GM12878 (cell line): ENCODE data around the gene ZNF148. TPM values are rescaled to one million over a fixed set of nuclear protein-coding genes. Genes with fewer than 3 reads are reported as not detected.

ENCODE experiments used
- BMI1 ChIP-seq: fragments of 450-650 bp; IDR thresholded peaks from 2 replicates; pipeline ENCODE4 v1.6.1; 2016; ENCODE audit warnings: mild to moderate bottlenecking, moderate library complexity, borderline replicate concordance
- ETV6 ChIP-seq, 2 experiments: fragments of 450-650 bp in 1 of 2; IDR thresholded peaks in 1 of 2; conservative IDR thresholded peaks in 1 of 2; 2 replicates each; pipeline ENCODE4 v1.6.1; 2014; ENCODE audit warnings: antibody characterized with exemption in 1 of 2, borderline replicate concordance in 1 of 2, low read depth in 1 of 2, mild to moderate bottlenecking in 1 of 2, moderate library complexity in 1 of 2
- GATAD2B ChIP-seq: fragments of 450-650 bp; conservative IDR thresholded peaks from 2 replicates; pipeline ENCODE4 v1.6.1; 2017; ENCODE audit warnings: low read depth, mild to moderate bottlenecking, moderate library complexity
- HCFC1 ChIP-seq: fragments of 150-350 bp; IDR thresholded peaks from 2 replicates; pipeline ENCODE4 v1.6.1; 2014; ENCODE audit warnings: low read length
- NBN ChIP-seq: fragments of 450-650 bp; IDR thresholded peaks from 2 replicates; pipeline ENCODE4 v1.6.1; 2016
- NR2F1 ChIP-seq: fragments of 450-650 bp; conservative IDR thresholded peaks from 2 replicates; pipeline ENCODE4 v1.6.1; 2017; ENCODE audit warnings: mild to moderate bottlenecking
- RAD21 ChIP-seq: IDR thresholded peaks from 2 replicates; pipeline ENCODE4 v1.6.1; 2011; ENCODE audit warnings: mild to moderate bottlenecking, low read depth, low read length, moderate library complexity; ENCODE audit not compliant: insufficient read depth
- RAD51 ChIP-seq: fragments of 450-650 bp; IDR thresholded peaks from 2 replicates; pipeline ENCODE4 v1.6.1; 2016; ENCODE audit warnings: moderate library complexity, mild to moderate bottlenecking, inconsistent platforms
- SIX5 ChIP-seq: IDR thresholded peaks from 2 replicates; pipeline ENCODE4 v1.6.1; 2011; ENCODE audit warnings: mild to moderate bottlenecking, low read depth, low read length, moderate library complexity; ENCODE audit not compliant: severe bottlenecking
- SMAD1 ChIP-seq: fragments of 450-650 bp; IDR thresholded peaks from 2 replicates; pipeline ENCODE4 v1.6.1; 2018; ENCODE audit warnings: mild to moderate bottlenecking, low read depth; ENCODE audit not compliant: partially characterized antibody
- TCF3 ChIP-seq: IDR thresholded peaks from 2 replicates; pipeline ENCODE4 v1.6.1; 2012; ENCODE audit warnings: low read depth, mild to moderate bottlenecking, low read length, borderline replicate concordance; ENCODE audit not compliant: insufficient read depth
- TCF7 ChIP-seq: IDR thresholded peaks from 2 replicates; pipeline ENCODE4 v1.6.1; 2014; ENCODE audit warnings: antibody characterized with exemption, borderline replicate concordance
- ZNF24 ChIP-seq: fragments of 450-650 bp; IDR thresholded peaks from 2 replicates; pipeline ENCODE4 v1.6.1; 2017; ENCODE audit warnings: antibody characterized with exemption, mild to moderate bottlenecking
- ZNF274 ChIP-seq: IDR thresholded peaks from one replicate; pipeline ENCODE4 v1.8.0; 2011; ENCODE audit not compliant: insufficient read length, insufficient read depth
- polyA plus RNA-seq, 11 experiments: library from polyadenylated mRNA; depleted of rRNA in 4 of 11; unstranded in 6 of 11; stranded (reverse) in 5 of 11; fragments of >200 nt; fragmentation: Nextera tagmentation in 4 of 11; fragmentation: Illumina TruSeq in 1 of 11; extraction: Ambion mirVana in 4 of 11; extraction: Trizol in 1 of 11; gene quantifications; 1 replicate in 1 of 11; 2 replicates in 10 of 11; pipeline versions ENCODE4 v1.2.1 to v1.2.3, GENCODE V29; 2011 to 2016; ENCODE audit warnings: inconsistent platforms in 2 of 11, missing spikeins in 2 of 11, low read depth in 1 of 11
- total RNA-seq, 4 experiments: library from RNA; depleted of rRNA in 3 of 4; stranded (reverse); fragments of >200 nt in 3 of 4; fragmentation: Illumina TruSeq in 1 of 4; extraction: Trizol in 1 of 4; gene quantifications; 2 replicates each; pipeline versions ENCODE4 v1.2.1 to v1.2.3, GENCODE V29; 2013 to 2021
- TF ChIP-seq, protein P1 (sequence below): fragments of 450-650 bp; IDR thresholded peaks from 2 replicates; pipeline ENCODE4 v1.6.1; 2016; ENCODE audit warnings: mild to moderate bottlenecking, moderate library complexity, borderline replicate concordance
- TF ChIP-seq, protein P2 (sequence below): fragments of 450-650 bp; IDR thresholded peaks from 2 replicates; pipeline ENCODE4 v1.6.1; 2016; ENCODE audit warnings: mild to moderate bottlenecking
- TF ChIP-seq, protein P3 (sequence below): fragments of 450-650 bp; IDR thresholded peaks from 2 replicates; pipeline ENCODE4 v1.6.1; 2018; ENCODE audit warnings: mild to moderate bottlenecking, low read depth, moderate library complexity; ENCODE audit not compliant: partially characterized antibody
- TF ChIP-seq, protein P4 (sequence below): IDR thresholded peaks from 2 replicates; pipeline ENCODE4 v1.6.1; 2012; ENCODE audit warnings: low read depth, low read length, improper control_type of control experiment
- TF ChIP-seq, protein P5 (sequence below): IDR thresholded peaks from 2 replicates; pipeline ENCODE4 v1.6.1; 2012; ENCODE audit warnings: low read depth, low read length, improper control_type of control experiment

The ZNF148 gene
- total and polyA plus RNA-seq, 10 of the 15 experiments (the other 5 are each of a cell fraction or from before 2014, with no cell fraction given): 8.6 to 40.4 (median 26.7) TPM

DNA sequence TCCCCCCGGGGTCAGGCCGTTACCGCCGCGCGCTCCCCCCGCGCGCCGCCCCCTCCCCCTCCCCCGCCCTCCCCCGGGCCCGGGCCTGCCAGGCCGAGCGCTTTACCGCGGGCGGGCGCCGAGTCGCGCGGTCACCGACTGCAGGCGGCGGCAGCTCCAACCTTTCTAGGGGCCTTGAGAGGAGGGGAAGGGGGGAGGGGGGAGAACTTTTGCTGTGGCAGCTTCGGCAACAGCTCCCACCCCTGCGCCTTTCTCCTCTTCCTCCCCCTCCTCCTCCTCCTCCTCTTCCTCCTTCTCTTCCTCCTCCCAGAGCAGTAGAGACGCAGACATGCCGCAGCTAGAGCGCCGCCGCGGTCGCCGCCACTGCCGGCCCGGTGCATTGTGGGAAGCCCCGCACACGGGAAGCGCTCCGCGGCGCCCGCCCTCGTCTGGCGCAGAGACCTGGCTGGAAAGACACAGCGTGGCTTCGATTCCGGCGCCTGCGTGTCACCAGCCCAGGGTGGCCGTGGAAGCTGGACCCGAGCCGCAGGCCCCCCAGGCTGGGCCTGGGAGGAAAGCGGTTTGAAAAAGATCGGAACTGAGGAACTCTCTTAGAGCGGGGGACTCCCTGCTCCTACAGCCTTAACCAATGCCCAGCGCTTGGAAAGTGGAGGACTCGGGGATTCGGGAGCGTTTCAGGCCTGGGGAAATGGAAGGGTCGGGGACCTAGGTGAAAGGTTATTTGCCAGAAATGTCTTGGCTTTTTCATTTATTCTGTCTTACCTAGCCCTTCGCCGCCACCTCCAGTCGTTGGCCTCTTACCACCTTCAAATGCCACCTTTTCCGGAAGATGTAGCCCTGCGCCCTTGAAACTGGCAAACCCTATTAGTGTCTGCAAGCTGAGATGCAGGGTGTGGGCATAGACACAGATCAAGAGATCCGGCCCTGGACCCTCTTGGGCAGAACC lies at the start of gene ZNF148 (continued):
- TF ChIP-seq, protein P1, sequence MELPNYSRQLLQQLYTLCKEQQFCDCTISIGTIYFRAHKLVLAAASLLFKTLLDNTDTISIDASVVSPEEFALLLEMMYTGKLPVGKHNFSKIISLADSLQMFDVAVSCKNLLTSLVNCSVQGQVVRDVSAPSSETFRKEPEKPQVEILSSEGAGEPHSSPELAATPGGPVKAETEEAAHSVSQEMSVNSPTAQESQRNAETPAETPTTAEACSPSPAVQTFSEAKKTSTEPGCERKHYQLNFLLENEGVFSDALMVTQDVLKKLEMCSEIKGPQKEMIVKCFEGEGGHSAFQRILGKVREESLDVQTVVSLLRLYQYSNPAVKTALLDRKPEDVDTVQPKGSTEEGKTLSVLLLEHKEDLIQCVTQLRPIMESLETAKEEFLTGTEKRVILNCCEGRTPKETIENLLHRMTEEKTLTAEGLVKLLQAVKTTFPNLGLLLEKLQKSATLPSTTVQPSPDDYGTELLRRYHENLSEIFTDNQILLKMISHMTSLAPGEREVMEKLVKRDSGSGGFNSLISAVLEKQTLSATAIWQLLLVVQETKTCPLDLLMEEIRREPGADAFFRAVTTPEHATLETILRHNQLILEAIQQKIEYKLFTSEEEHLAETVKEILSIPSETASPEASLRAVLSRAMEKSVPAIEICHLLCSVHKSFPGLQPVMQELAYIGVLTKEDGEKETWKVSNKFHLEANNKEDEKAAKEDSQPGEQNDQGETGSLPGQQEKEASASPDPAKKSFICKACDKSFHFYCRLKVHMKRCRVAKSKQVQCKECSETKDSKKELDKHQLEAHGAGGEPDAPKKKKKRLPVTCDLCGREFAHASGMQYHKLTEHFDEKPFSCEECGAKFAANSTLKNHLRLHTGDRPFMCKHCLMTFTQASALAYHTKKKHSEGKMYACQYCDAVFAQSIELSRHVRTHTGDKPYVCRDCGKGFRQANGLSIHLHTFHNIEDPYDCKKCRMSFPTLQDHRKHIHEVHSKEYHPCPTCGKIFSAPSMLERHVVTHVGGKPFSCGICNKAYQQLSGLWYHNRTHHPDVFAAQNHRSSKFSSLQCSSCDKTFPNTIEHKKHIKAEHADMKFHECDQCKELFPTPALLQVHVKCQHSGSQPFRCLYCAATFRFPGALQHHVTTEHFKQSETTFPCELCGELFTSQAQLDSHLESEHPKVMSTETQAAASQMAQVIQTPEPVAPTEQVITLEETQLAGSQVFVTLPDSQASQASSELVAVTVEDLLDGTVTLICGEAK: peak; percentile 65; the same call in 1 of the 2 replicates
- peak in 1 of 2 experiments; percentile 59; a peak in 2 of 4 replicates for TF ChIP-seq ETV6 (conservative IDR thresholded peaks at IDR 0.05 in 1 of 2, IDR thresholded peaks at IDR 0.05 in 1 of 2; ENCODE audit: borderline replicate concordance in 1 of 2, low read depth in 1 of 2)
- TF ChIP-seq GATAD2B: peak; percentile 66
- TF ChIP-seq NBN: peak; percentile 68
- TF ChIP-seq NR2F1: peak; percentile 12; the same call in 1 of the 2 replicates
- peak; percentile 76 for TF ChIP-seq TCF3
- TF ChIP-seq RAD51: no peak
- TF ChIP-seq, protein P2, sequence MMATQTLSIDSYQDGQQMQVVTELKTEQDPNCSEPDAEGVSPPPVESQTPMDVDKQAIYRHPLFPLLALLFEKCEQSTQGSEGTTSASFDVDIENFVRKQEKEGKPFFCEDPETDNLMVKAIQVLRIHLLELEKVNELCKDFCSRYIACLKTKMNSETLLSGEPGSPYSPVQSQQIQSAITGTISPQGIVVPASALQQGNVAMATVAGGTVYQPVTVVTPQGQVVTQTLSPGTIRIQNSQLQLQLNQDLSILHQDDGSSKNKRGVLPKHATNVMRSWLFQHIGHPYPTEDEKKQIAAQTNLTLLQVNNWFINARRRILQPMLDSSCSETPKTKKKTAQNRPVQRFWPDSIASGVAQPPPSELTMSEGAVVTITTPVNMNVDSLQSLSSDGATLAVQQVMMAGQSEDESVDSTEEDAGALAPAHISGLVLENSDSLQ: peak; percentile 18
- TF ChIP-seq, protein P3, sequence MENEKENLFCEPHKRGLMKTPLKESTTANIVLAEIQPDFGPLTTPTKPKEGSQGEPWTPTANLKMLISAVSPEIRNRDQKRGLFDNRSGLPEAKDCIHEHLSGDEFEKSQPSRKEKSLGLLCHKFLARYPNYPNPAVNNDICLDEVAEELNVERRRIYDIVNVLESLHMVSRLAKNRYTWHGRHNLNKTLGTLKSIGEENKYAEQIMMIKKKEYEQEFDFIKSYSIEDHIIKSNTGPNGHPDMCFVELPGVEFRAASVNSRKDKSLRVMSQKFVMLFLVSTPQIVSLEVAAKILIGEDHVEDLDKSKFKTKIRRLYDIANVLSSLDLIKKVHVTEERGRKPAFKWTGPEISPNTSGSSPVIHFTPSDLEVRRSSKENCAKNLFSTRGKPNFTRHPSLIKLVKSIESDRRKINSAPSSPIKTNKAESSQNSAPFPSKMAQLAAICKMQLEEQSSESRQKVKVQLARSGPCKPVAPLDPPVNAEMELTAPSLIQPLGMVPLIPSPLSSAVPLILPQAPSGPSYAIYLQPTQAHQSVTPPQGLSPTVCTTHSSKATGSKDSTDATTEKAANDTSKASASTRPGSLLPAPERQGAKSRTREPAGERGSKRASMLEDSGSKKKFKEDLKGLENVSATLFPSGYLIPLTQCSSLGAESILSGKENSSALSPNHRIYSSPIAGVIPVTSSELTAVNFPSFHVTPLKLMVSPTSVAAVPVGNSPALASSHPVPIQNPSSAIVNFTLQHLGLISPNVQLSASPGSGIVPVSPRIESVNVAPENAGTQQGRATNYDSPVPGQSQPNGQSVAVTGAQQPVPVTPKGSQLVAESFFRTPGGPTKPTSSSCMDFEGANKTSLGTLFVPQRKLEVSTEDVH: no peak
- TF ChIP-seq HCFC1: peak; percentile 76
- TF ChIP-seq SIX5: peak; percentile 56
- TF ChIP-seq TCF7: no peak
- peak; percentile 4; the same call in 1 of the 2 replicates for TF ChIP-seq RAD21
- TF ChIP-seq BMI1: no peak
- TF ChIP-seq SMAD1: no peak
- TF ChIP-seq ZNF274: no peak
- 0 out of 2 replicates have a peak, but pooled peaks have one; percentile 52 for TF ChIP-seq ZNF24
- TF ChIP-seq, protein P4, sequence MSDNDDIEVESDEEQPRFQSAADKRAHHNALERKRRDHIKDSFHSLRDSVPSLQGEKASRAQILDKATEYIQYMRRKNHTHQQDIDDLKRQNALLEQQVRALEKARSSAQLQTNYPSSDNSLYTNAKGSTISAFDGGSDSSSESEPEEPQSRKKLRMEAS: peak; percentile 62; the same call in 1 of the 2 replicates
- TF ChIP-seq, protein P5, sequence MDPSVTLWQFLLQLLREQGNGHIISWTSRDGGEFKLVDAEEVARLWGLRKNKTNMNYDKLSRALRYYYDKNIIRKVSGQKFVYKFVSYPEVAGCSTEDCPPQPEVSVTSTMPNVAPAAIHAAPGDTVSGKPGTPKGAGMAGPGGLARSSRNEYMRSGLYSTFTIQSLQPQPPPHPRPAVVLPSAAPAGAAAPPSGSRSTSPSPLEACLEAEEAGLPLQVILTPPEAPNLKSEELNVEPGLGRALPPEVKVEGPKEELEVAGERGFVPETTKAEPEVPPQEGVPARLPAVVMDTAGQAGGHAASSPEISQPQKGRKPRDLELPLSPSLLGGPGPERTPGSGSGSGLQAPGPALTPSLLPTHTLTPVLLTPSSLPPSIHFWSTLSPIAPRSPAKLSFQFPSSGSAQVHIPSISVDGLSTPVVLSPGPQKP: no peak
